Neural progenitor cell (in vitro differentiated cells): ENCODE data around the gene TES. TPM values are rescaled to one million over a fixed set of nuclear protein-coding genes. Genes with fewer than 3 reads are reported as not detected.

Experiments used
- DNase-seq: peaks from one replicate; pipeline ENCODE4 v3.0.0-alpha.2; 2016; ENCODE audit warnings: low spot score
- H2AFZ ChIP-seq: fragments of 200-600 bp; sonication (generic); replicated peaks from 2 replicates; pipeline ENCODE4 v1.6.1; 2016; ENCODE audit warnings: antibody characterized with exemption
- H3F3A ChIP-seq: fragments of 200-600 bp; sonication (generic); 2 replicates; pipeline ENCODE4 v1.6.1; 2016; ENCODE audit warnings: antibody characterized with exemption, low read depth
- H3K27ac ChIP-seq: fragments of 200-600 bp; sonication (generic); 2 replicates; pipeline ENCODE4 v1.5.1; 2016; ENCODE audit warnings: mild to moderate bottlenecking
- H3K27me3 ChIP-seq: fragments of 200-600 bp; sonication (generic); 2 replicates; pipeline ENCODE4 v1.6.1; 2016; ENCODE audit warnings: mild to moderate bottlenecking, moderate library complexity
- H3K36me3 ChIP-seq: fragments of 200-600 bp; sonication (generic); 2 replicates; pipeline ENCODE4 v1.5.1; 2016
- H3K4me1 ChIP-seq: fragments of 200-600 bp; sonication (generic); 2 replicates; pipeline ENCODE4 v1.6.1; 2016; ENCODE audit warnings: mixed run types
- H3K4me2 ChIP-seq: fragments of 200-600 bp; sonication (generic); 2 replicates; pipeline ENCODE4 v1.6.1; 2016
- H3K4me3 ChIP-seq: fragments of 200-600 bp; sonication (generic); 2 replicates; pipeline ENCODE4 v1.5.1; 2016
- H3K79me2 ChIP-seq: fragments of 200-600 bp; sonication (generic); 2 replicates; pipeline ENCODE4 v1.6.1; 2016; ENCODE audit warnings: low read depth
- H3K9ac ChIP-seq: fragments of 200-600 bp; sonication (generic); 2 replicates; pipeline ENCODE4 v1.6.1; 2016
- H3K9me3 ChIP-seq: fragments of 200-600 bp; sonication (generic); 2 replicates; pipeline ENCODE4 v1.5.1; 2016; ENCODE audit warnings: low read depth
- H4K20me1 ChIP-seq: fragments of 200-600 bp; sonication (generic); 2 replicates; pipeline ENCODE4 v1.6.1; 2016; ENCODE audit warnings: low read depth
- H3K27ac Mint-ChIP-seq: 3 replicates; pipeline ENCODE4 v1.8.0; 2021; ENCODE audit warnings: mixed read lengths
- H3K27me3 Mint-ChIP-seq: 2 replicates; pipeline ENCODE4 v1.8.0; 2022; ENCODE audit warnings: low read depth, mild to moderate bottlenecking, inconsistent platforms, moderate library complexity, mixed read lengths; ENCODE audit not compliant: insufficient read depth
- H3K36me3 Mint-ChIP-seq: 3 replicates; pipeline ENCODE4 v1.8.0; 2021; ENCODE audit warnings: mixed read lengths
- H3K4me1 Mint-ChIP-seq: 3 replicates; pipeline ENCODE4 v1.8.0; 2021; ENCODE audit warnings: mixed read lengths
- H3K4me3 Mint-ChIP-seq: 3 replicates; pipeline ENCODE4 v1.8.0; 2021; ENCODE audit warnings: mild to moderate bottlenecking, moderate library complexity, mixed read lengths
- H3K9me3 Mint-ChIP-seq: 3 replicates; pipeline ENCODE4 v1.8.0; 2020; ENCODE audit warnings: mixed read lengths
- EZH2 ChIP-seq: fragments of 200-600 bp; sonication (generic); IDR thresholded peaks from 2 replicates; pipeline ENCODE4 v1.6.1; 2017; ENCODE audit warnings: antibody characterized with exemption, mild to moderate bottlenecking, moderate library complexity
- EZH2phosphoT487 ChIP-seq: fragments of 200-600 bp; sonication (generic); IDR thresholded peaks from 2 replicates; pipeline ENCODE4 v1.6.1; 2017; ENCODE audit warnings: antibody characterized with exemption
- total RNA-seq: library from RNA; depleted of rRNA; stranded (reverse); fragments of >200 nt; gene quantifications from 2 replicates; pipeline ENCODE4 v1.2.3, GENCODE V29; 2015; ENCODE audit warnings: low replicate concordance
- TF ChIP-seq, protein P1 (sequence below): fragments of 200-600 bp; sonication (generic); IDR thresholded peaks from 2 replicates; pipeline ENCODE4 v1.5.1; 2017; ENCODE audit warnings: antibody characterized with exemption, mild to moderate bottlenecking

TES gene
- total RNA-seq, 1 donor from 2014 or later: 10.6 TPM

DNA sequence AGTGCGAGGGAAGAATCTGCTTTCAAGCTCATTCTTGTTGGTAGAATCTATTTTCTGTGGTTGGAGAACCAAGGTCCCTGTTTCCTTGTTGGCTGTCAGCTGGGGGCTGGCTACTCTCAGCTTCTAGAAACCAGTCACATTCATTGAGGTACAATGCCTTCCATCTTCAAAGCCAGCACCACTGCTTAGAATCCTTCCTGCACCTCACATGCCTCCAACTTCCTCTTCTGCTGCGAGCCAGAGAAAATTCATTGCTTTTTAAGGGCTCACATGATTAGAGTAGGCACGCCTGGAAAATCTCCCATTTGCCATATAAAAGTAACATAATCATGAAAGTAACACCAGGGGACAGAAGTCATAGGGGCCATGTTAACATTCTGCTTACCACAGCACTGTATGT lies 28.7 kb downstream of the TES start:
- Histone ChIP-seq H2AFZ (no peak overlapping the region), H3K27ac (no peak overlapping the region), H3K79me2 (no peaks in the 10 kb centered on the region), H3K9ac (no peak overlapping the region), H3K9me3 (no peaks in the 10 kb centered on the region), H4K20me1 (no peaks in the 10 kb centered on the region), H3K36me3 (no peaks in the 10 kb centered on the region), H3K4me3 (no peak overlapping the region), H3K27me3 (no peaks in the 10 kb centered on the region), H3K4me2 (no peak overlapping the region), H3F3A (no peaks in the 10 kb centered on the region), H3K4me1 (no peaks in the 10 kb centered on the region)
- Mint-ChIP-seq H3K27ac (no peak overlapping the region), H3K9me3 (peaks cover 2% of the 10 kb centered on the region), H3K36me3 (peaks cover 7% of the 10 kb centered on the region), H3K27me3 (no peaks in the 10 kb centered on the region), H3K4me3 (no peak overlapping the region), H3K4me1 (peaks cover 2% of the 10 kb centered on the region)
- DNase-seq: no peak
- TF ChIP-seq, protein P1, sequence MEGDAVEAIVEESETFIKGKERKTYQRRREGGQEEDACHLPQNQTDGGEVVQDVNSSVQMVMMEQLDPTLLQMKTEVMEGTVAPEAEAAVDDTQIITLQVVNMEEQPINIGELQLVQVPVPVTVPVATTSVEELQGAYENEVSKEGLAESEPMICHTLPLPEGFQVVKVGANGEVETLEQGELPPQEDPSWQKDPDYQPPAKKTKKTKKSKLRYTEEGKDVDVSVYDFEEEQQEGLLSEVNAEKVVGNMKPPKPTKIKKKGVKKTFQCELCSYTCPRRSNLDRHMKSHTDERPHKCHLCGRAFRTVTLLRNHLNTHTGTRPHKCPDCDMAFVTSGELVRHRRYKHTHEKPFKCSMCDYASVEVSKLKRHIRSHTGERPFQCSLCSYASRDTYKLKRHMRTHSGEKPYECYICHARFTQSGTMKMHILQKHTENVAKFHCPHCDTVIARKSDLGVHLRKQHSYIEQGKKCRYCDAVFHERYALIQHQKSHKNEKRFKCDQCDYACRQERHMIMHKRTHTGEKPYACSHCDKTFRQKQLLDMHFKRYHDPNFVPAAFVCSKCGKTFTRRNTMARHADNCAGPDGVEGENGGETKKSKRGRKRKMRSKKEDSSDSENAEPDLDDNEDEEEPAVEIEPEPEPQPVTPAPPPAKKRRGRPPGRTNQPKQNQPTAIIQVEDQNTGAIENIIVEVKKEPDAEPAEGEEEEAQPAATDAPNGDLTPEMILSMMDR: no peak
- TF ChIP-seq EZH2phosphoT487 (no peak), EZH2 (no peak)

GRCh38 chr7:116239434-116239833 lies 29.1 kb downstream of the TES start:
- H3K27ac ChIP-seq: no peak overlapping the region
- no peaks in the 10 kb centered on the region for H3K36me3 ChIP-seq
- no peak overlapping the region for H3K9ac ChIP-seq
- no peaks in the 10 kb centered on the region for H3K9me3 ChIP-seq
- H3F3A ChIP-seq: no peaks in the 10 kb centered on the region
- no peak overlapping the region for H3K4me3 ChIP-seq
- H4K20me1 ChIP-seq: no peaks in the 10 kb centered on the region
- H3K4me1 Mint-ChIP-seq: peaks cover 2% of the 10 kb centered on the region
- H3K27me3 Mint-ChIP-seq: no peaks in the 10 kb centered on the region
- no peaks in the 10 kb centered on the region for H3K79me2 ChIP-seq
- no peak overlapping the region for H3K27ac Mint-ChIP-seq
- H3K27me3 ChIP-seq: no peaks in the 10 kb centered on the region
- peaks cover 4% of the 10 kb centered on the region for H3K9me3 Mint-ChIP-seq
- peaks cover 8% of the 10 kb centered on the region for H3K36me3 Mint-ChIP-seq
- H3K4me1 ChIP-seq: no peaks in the 10 kb centered on the region
- DNase-seq: no peak
- TF ChIP-seq, protein P1: no peak
- no peak for TF ChIP-seq EZH2
- TF ChIP-seq EZH2phosphoT487: no peak
- H2AFZ ChIP-seq: no peak overlapping the region
- H3K4me3 Mint-ChIP-seq: no peak overlapping the region
- H3K4me2 ChIP-seq: no peak overlapping the region

DNA sequence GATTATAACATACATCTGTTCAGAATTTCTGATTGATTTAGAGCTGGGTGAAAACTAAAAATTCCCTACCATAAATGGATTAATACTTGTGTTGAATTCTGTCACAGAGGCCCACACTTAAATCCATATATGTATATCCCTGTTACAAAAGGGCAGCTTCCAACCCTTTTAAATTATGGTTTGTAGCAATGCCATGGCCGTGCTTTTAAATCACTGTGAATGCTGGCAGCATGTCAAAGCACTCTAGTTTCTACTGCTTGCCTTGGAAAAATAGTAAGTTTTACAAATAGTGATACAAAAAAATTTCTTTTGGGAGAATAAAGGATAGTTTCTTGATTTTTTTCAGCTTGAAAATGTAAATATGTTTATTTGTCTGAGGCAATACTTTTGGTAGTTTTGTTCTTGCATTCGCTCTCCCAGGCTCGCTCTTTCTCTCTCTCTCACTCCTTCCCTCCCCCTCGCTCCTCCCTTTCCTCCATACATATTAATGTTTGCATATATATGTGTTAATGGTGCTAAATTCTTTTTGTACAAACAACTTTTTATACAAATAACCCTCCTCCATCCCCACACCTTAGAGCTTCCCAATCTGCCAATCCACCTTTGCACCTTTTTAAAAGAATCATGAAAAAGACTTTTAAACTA lies 29.8 kb downstream of the TES start:
- no peak overlapping the region for H3K4me3 ChIP-seq
- H3K27me3 ChIP-seq: no peaks in the 10 kb centered on the region
- Mint-ChIP-seq H3K36me3 (peaks cover 11% of the 10 kb centered on the region), H3K4me3 (no peak overlapping the region), H3K9me3 (peaks cover 9% of the 10 kb centered on the region), H3K27me3 (no peaks in the 10 kb centered on the region), H3K4me1 (peaks cover 2% of the 10 kb centered on the region), H3K27ac (no peak overlapping the region)
- TF ChIP-seq, protein P1: no peak
- TF ChIP-seq EZH2phosphoT487 (no peak), EZH2 (no peak)
- H3K4me2 ChIP-seq: no peak overlapping the region
- H4K20me1 ChIP-seq: no peaks in the 10 kb centered on the region
- no peak overlapping the region for H3K27ac ChIP-seq
- no peak overlapping the region for H2AFZ ChIP-seq
- H3K4me1 ChIP-seq: no peaks in the 10 kb centered on the region
- H3K79me2 ChIP-seq: no peaks in the 10 kb centered on the region
- no peaks in the 10 kb centered on the region for H3F3A ChIP-seq
- no peak for DNase-seq
- H3K36me3 ChIP-seq: no peaks in the 10 kb centered on the region
- H3K9me3 ChIP-seq: no peaks in the 10 kb centered on the region
- no peak overlapping the region for H3K9ac ChIP-seq
